ENCODE measurements around the gene LAIR2. TPM values are rescaled to one million over a fixed set of nuclear protein-coding genes. Genes with fewer than 3 reads are reported as not detected.

Gene LAIR2
- total RNA-seq, 3 donors from 2014 or later: not detected

- no peaks in the 10 kb centered on the region for H3K4me1 ChIP-seq (ENCODE audit: low read depth)
- DNase-seq: no peak
- no peak for ATAC-seq
- H3K4me3 ChIP-seq: no peak overlapping the region
- no peaks in the 10 kb centered on the region for H3K36me3 ChIP-seq (ENCODE audit: low read depth)
- intact Hi-C loops (cut with DNase I, micrococcal nuclease): no loop called here
- TF ChIP-seq, protein P1, sequence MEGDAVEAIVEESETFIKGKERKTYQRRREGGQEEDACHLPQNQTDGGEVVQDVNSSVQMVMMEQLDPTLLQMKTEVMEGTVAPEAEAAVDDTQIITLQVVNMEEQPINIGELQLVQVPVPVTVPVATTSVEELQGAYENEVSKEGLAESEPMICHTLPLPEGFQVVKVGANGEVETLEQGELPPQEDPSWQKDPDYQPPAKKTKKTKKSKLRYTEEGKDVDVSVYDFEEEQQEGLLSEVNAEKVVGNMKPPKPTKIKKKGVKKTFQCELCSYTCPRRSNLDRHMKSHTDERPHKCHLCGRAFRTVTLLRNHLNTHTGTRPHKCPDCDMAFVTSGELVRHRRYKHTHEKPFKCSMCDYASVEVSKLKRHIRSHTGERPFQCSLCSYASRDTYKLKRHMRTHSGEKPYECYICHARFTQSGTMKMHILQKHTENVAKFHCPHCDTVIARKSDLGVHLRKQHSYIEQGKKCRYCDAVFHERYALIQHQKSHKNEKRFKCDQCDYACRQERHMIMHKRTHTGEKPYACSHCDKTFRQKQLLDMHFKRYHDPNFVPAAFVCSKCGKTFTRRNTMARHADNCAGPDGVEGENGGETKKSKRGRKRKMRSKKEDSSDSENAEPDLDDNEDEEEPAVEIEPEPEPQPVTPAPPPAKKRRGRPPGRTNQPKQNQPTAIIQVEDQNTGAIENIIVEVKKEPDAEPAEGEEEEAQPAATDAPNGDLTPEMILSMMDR (IDR thresholded peaks at IDR 0.05): no peak
- H3K9me3 ChIP-seq: no peaks in the 10 kb centered on the region
Observed at GRCh38 chr19:54556194-54556593, 53.6 kb downstream of the LAIR2 start.

DNA sequence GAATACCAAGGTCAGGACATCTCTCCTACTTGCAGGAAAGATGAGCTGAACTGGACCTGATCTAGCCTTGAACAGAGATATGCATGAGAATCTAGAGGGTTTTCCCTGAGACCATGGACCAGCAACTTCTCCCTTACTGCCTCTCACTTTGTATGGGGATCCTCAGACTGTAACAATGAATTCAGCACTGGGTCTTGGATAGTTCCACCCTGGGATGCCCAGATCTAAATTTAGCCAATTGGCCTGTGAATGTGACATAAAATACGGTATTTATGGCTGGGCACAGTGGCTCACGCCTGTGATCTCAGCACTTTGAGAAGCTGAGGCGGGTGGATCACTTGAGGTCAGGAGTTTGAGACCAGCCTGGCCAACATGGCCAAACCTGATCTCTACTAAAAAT, 55.7 kb downstream of the LAIR2 start:
- Histone ChIP-seq H3K9me3 (no peaks in the 10 kb centered on the region), H3K36me3 (ENCODE audit: low read depth) (no peaks in the 10 kb centered on the region), H3K4me1 (ENCODE audit: low read depth) (no peaks in the 10 kb centered on the region), H3K4me3 (no peak overlapping the region)
- TF ChIP-seq, protein P1 (IDR thresholded peaks at IDR 0.05): no peak
- no peak for DNase-seq
- intact Hi-C loops (cut with DNase I, micrococcal nuclease): no loop called here
- ATAC-seq: no peak

Other genes with a start within 250 kb of the LAIR2 start
- gene LILRB5, start 245.6 kb upstream of the LAIR2 start, total RNA-seq: 10 to 100 TPM in 2 of 3 donors, 1 to 10 TPM in 1; 5.4 to 17.5 (median 12.2) TPM
- gene LILRB2, start 221.7 kb upstream of the LAIR2 start, total RNA-seq: 1 to 10 TPM; 1.2 to 9.6 (median 4.7) TPM
- gene LILRA5, start 189.7 kb upstream of the LAIR2 start, total RNA-seq: 1 to 10 TPM in 2 of 3 donors, under 1 TPM in 1; 0.72 to 4.7 (median 1.8) TPM
- gene LILRA4, start 163.7 kb upstream of the LAIR2 start, total RNA-seq: not detected
- 10 to 100 TPM in 2 of 3 donors, 1 to 10 TPM in 1; 5.4 to 26.7 (median 17.1) TPM for gene LAIR1, start 137.9 kb upstream of the LAIR2 start, total RNA-seq
- 1 to 10 TPM in 2 of 3 donors, under 1 TPM in 1; 0.55 to 8.7 (median 1.3) TPM for gene TTYH1, start 87.4 kb upstream of the LAIR2 start, total RNA-seq
- gene LENG8, start 53.6 kb upstream of the LAIR2 start, total RNA-seq: 100 to 1,000 TPM; 157 to 214 (median 199) TPM
- gene LENG9, start 39.1 kb upstream of the LAIR2 start, total RNA-seq: 10 to 100 TPM in 2 of 3 donors, 1 to 10 TPM in 1; 9.2 to 21.6 (median 20.9) TPM
- 100 to 1,000 TPM; 130 to 446 (median 319) TPM for gene CDC42EP5, start 29.5 kb upstream of the LAIR2 start, total RNA-seq
- gene LILRA2, start 71.0 kb downstream of the LAIR2 start, total RNA-seq: 1 to 10 TPM in 2 of 3 donors, under 1 TPM in 1; 0.20 to 4.9 (median 2.6) TPM
- 1 to 10 TPM in 1 of 3 donors, under 1 TPM in 2; 0.49 to 2.4 (median 0.76) TPM for gene LILRA1, start 90.8 kb downstream of the LAIR2 start, total RNA-seq
- 10 to 100 TPM in 1 of 3 donors, 1 to 10 TPM in 2; 2.6 to 10.7 (median 4.9) TPM for gene LILRB1, start 127.7 kb downstream of the LAIR2 start, total RNA-seq
- 1 to 10 TPM; 3.0 to 8.7 (median 6.4) TPM for gene LILRB4, start 160.2 kb downstream of the LAIR2 start, total RNA-seq
- gene KIR3DL3, start 221.6 kb downstream of the LAIR2 start, total RNA-seq: not detected
- not detected for gene KIR2DL3, start 235.7 kb downstream of the LAIR2 start, total RNA-seq

Data from mucosa of descending colon (tissue), 3 donors.